HTERT RPE-1 (cell line): ENCODE results near the gene APOBEC4.

Experiments used
- in situ Hi-C: fragments of 300-500 bp; cut with MboI; formaldehyde crosslinking; loops from 4 replicates; pipeline ENCODE4 v1.14.3; 2020; ENCODE audit warnings: low sequenced_read_pairs

APOBEC4 gene

DNA sequence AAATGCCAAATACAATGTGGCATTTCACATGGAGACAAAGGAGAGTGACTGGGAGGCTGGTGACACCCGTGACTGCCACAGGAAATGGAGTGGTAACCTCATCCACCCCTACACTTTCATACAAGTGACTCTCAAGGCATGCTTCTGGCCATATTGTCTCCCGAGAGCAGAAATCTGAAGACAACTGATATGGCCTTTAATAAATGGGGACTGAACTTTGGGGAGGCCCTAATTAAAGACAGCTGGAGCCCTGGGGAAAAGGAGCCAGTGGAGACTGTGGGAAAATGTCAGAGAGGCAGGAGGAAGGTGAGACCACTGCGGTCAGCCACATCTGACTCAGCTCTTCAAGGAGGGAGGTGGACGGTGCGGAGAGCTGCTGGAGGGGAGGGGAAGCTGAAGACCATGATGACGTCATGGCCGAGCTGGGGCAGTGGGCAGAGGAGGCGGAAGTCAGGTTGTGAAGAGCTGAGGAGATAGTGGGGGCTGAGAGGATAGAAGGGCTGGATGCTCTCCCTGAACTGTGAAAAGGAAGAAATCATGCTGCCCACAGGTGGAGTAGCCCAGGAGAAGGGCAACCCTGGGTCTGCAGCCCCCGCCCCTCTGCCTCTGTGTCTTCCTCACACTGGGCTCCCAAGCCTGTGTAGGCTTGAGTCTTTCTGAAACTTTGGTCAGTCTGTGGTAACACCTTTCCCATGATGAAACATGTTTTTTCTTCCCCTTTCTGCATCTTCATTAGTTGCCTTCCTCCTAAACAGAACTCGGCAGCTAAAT is 48.9 kb downstream of the APOBEC4 start:
- in situ Hi-C loops, result no loop called here

DNA sequence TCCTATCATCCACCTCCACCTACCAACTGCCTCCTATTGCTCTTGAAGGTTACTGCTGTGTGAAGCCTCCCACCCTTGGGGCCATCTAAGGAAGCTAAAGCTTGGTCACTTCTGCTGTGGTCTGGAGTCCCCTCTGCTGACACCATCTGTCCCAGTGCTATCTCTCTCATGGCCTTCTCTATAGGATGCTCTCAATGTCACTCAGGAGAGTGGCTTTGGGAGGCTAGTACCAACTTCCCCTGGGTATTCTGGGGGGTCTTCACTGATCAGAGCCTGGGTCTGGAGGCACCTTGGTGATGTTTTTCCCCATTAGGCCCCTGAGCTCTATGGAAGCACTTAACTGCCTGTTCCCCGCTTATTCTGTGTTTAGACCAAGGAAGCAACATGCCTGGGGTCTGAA is 50.6 kb downstream of the APOBEC4 start:
- in situ Hi-C loops, result no loop called here

DNA sequence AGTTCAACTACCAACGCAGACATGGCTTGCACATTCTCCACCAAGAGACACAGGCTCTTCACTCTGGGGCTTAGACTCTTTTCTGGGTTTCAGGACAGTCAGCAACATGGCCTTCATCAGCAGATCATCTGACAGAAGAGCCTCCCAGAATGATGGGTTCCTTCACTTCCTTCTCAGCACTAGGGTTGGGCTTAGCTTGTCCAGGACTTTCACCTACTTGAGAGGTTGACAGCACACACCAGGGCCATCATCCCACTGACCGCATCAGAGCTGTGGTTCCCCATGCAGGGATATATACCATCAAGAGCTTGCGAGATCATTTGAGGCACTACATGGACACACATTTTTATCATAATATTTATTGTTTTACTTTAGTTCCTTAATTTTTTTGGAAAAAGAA is 52.5 kb downstream of the APOBEC4 start:
- in situ Hi-C loops, result no loop called here

DNA sequence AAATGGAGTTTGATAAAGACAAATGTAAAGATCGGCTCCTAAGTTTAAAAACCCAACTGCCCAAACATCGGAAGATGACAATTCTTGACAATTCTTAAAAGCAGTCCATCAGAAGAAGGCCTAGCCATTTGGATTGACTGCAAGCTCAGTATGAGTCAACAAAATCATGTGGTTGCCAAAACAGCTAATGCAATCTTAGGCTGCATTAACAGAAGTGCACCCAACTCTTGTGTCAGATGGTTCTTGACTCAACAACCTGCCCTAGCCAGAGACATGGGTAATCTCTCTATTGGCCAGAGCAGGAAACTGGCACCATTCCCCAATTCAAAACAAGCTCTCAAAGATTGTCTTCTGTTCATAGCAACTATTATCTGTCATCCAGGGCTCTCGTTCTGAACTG is 53.0 kb downstream of the APOBEC4 start:
- in situ Hi-C loops, result no loop called here

DNA sequence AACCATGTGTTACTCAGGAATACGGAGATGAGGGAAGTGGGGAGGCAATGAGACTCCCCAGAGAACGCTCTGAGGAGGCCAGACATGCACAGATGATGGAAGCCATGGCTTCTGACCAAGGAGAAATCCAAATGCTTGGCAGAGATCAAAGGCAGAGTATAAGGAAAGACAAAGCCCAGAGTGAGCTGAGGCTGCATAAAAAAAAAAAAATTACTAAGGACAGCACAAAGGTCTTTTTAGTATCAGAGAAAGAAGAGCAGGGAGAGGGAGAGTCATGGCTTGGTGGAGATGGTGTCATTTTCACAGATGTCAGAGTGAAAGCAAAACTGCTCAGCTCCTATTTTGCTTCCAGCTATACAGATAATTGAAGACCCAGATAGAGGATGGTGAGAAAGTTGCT is 54.7 kb downstream of the APOBEC4 start:
- in situ Hi-C loops, result no loop called here

DNA sequence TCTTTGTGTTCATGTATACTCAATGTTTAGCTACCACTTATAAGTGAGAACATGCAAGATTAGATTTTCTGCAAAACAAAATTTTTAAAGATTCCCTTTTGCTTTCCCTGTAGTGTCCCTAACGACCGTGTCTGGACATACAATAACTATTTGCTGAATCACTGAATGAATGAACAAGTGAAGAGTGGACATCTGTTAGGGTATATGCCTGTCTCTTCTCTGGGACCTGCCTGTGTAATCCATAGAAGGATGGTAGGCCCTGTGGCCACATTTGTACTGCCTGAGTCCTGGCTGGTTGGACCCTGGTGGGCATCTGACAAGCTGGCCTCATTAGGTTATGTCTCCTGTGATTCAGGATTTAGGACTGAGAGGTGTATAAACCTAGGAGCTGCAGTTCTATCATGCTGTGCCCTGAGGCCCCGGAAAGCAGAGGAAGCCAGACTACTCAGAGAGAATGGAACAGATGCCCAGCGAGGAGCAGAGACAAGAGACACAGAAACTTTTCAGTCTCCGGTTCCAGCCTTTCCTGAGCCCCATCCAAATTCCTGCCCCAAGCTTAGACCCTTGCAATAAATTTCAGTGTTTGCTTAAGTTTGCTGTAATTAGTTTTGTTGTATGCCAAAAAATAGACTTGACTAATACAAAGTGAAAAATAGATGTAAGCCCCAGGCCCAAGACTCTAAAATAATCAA is 55.3 kb downstream of the APOBEC4 start:
- in situ Hi-C loops, result no loop called here

DNA sequence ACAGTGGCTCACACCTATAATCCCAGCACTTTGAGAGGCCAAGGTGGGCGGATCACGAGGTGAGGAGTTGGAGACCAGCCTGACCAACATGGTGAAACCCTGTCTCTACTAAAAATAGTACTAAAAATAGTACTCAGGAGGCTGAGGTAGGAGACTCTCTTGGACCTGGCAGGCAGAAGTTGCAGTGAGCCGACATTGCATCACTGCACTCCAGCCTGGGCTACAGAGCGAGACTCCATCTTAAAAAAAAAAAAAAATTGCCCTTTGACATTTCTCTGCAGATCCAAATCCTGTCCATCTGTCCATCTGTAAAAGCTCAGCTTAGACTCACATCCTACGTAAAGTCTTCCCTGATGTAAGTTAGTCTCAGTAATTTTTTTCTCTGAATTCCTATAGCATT is 56.6 kb downstream of the APOBEC4 start:
- in situ Hi-C loops, result no loop called here
